Measurements from ENCODE around the gene STK32C. TPM values are rescaled to one million over a fixed set of nuclear protein-coding genes. Genes with fewer than 3 reads are reported as not detected.
"Not testable (repeated sequence)": the region's sequence is repeated elsewhere in the genome, so short reads cannot be mapped to it uniquely, and the experiment has no call there.

The STK32C gene
- total RNA-seq, 1 donor from 2014 or later, result 12.2 TPM

DNA sequence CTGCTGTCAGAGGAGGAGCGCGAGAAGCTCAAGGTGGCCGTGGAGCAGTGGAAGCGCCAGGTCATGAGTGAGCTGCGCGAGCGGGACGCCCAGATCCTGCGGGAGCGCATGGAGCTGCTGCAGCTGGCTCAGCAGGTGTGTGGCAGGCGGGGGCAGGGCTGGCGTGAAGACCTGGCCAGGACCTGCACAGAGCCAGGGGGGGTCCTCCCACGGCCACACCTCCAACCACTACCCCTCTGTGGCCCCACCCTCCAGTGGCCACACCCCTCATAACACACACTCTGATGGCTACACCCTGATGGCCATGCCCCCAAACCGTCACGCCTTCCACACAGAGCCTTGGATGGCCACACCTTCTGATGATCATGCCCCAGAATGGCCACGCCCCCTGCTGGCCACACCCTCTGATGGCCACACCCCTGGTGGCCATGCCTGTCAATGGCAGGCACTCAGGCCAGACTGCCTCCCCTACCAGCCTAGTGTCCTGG, 144.4 kb downstream of the STK32C start:
- TF ChIP-seq, protein P1, sequence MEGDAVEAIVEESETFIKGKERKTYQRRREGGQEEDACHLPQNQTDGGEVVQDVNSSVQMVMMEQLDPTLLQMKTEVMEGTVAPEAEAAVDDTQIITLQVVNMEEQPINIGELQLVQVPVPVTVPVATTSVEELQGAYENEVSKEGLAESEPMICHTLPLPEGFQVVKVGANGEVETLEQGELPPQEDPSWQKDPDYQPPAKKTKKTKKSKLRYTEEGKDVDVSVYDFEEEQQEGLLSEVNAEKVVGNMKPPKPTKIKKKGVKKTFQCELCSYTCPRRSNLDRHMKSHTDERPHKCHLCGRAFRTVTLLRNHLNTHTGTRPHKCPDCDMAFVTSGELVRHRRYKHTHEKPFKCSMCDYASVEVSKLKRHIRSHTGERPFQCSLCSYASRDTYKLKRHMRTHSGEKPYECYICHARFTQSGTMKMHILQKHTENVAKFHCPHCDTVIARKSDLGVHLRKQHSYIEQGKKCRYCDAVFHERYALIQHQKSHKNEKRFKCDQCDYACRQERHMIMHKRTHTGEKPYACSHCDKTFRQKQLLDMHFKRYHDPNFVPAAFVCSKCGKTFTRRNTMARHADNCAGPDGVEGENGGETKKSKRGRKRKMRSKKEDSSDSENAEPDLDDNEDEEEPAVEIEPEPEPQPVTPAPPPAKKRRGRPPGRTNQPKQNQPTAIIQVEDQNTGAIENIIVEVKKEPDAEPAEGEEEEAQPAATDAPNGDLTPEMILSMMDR (IDR thresholded peaks at IDR 0.05; ENCODE audit: insufficient read depth, low read length, poor library complexity, severe bottlenecking), result no peak
- DNase-seq (ENCODE audit: low read depth), result no peak
- H3K4me3 ChIP-seq (ENCODE audit: low read depth, low read length), result no peak overlapping the region
- H3K36me3 ChIP-seq (ENCODE audit: control insufficient read depth, insufficient read depth, low read length), result no peaks in the 10 kb centered on the region
- peaks cover 24% of the 10 kb centered on the region for H3K27me3 ChIP-seq (ENCODE audit: control insufficient read depth, insufficient read depth, low read length)

DNA sequence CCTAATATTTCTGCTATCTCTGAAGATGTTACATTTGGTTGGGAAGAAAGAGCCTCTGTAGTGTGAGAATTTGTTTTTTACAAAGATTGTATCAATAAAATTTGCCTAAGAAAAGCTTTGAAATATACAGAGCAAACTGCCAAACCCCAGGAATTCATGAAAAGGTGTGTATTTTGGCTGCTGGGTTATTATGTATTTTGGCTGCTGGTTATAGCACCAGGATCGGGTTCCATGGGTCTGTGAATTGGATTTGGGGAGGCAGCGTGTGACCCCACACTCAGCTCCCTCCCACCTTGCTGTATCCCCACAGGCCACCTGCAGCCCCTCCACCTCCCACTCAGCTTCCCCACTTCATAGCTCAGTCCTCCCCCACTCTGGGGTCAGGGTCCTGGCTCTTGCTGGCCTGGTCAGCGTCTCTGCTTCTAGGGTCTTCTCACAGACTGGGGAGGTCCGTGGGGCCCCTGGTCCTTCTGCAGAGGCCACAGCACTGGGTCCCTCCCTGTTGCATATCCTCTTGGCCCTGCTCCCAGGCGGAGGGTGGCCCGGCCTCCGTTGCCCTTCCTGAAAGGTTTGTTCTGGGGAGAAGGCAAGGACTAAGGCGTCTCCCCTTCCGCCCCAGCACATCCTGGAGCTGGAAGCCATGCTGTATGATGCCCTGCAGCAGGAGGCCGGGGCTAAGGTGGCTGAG, 145.0 kb downstream of the STK32C start:
- DNase-seq (ENCODE audit: low read depth), result no peak
- Histone ChIP-seq H3K27me3 (ENCODE audit: control insufficient read depth, insufficient read depth, low read length) (peaks cover 24% of the 10 kb centered on the region), H3K36me3 (ENCODE audit: control insufficient read depth, insufficient read depth, low read length) (no peaks in the 10 kb centered on the region), H3K4me3 (ENCODE audit: low read depth, low read length) (no peak overlapping the region)
- TF ChIP-seq, protein P1 (IDR thresholded peaks at IDR 0.05; ENCODE audit: insufficient read depth, low read length, poor library complexity, severe bottlenecking), result no peak

DNA sequence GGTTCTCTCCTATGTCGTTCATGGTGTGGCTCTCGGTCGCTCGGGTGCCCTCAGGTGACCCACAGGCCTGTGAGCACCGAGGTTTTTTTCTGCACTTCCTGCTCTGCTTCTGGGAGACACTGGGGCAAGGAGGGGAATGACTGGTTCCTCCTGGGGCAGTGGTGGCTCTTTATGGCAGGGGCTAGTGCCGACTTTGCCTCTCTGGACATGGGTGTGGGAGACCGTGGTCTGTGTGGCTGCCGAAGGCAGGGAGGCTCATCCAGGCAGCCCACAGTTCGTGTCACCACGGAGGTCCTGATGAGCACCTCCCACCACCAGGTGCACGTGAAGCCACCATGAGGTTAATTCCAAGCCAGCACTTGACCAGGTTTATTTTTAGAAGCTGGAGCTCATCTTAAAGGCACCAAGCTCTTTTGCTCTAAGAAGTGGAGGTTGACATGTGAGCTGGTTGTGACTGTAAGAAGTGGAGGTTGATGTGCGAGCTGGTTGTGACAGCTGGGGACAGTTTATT, 145.7 kb downstream of the STK32C start:
- TF ChIP-seq, protein P1 (IDR thresholded peaks at IDR 0.05; ENCODE audit: insufficient read depth, low read length, poor library complexity, severe bottlenecking), result no peak
- Histone ChIP-seq H3K4me3 (ENCODE audit: low read depth, low read length) (no peak overlapping the region), H3K27me3 (ENCODE audit: control insufficient read depth, insufficient read depth, low read length) (peaks cover 24% of the 10 kb centered on the region), H3K36me3 (ENCODE audit: control insufficient read depth, insufficient read depth, low read length) (no peaks in the 10 kb centered on the region)
- DNase-seq (ENCODE audit: low read depth), result no peak

DNA sequence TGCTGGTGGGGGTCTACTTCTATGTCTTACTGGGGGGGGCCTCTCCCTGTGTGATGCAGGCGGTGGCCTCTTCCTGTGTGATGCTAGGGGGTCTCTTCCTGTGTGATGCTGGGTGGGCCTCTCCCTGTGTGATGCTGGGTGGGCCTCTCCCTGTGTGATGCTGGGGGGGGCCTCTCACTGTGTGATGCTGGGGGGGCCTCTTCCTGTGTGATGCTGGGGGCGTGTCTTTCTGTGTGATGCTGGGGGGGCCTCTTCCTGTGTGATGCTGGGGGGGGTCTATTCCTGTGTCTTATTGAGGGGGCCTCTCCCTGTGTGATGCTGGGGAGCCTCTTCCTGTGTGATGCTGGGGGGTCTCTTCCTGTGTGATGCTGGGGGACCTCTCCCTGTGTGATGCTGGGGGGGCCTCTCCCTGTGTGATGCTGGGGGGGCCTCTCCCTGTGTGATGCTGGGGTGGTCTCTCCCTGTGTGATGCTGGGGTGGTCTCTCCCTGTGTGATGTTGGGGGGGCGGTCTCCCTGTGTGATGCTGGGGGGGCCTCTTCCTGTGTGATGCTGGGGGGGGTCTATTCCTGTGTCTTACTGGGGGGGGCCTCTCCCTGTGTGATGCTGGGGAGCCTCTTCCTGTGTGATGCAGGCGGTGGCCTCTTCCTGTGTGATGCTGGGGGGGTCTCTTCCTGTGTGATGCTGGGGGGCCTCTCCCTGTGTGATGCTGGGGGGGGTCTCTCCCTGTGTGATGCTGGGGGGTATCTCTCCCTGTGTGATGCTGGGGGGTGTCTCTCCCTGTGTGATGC, 146.7 kb downstream of the STK32C start:
- not testable (repeated sequence) for DNase-seq (ENCODE audit: low read depth); H3K36me3 ChIP-seq (ENCODE audit: control insufficient read depth, insufficient read depth, low read length); H3K4me3 ChIP-seq (ENCODE audit: low read depth, low read length)
- H3K27me3 ChIP-seq (ENCODE audit: control insufficient read depth, insufficient read depth, low read length), result peaks cover 24% of the 10 kb centered on the region

DNA sequence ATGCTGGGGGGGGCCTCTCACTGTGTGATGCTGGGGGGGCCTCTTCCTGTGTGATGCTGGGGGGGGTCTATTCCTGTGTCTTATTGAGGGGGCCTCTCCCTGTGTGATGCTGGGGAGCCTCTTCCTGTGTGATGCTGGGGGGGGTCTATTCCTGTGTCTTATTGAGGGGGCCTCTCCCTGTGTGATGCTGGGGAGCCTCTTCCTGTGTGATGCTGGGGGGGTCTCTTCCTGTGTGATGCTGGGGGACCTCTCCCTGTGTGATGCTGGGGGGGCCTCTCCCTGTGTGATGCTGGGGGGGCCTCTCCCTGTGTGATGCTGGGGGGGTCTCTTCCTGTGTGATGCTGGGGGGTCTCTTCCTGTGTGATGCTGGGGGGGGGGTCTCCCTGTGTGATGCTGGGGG, 147.5 kb downstream of the STK32C start:
- H3K27me3 ChIP-seq (ENCODE audit: control insufficient read depth, insufficient read depth, low read length), result peaks cover 24% of the 10 kb centered on the region
- not testable (repeated sequence) for H3K36me3 ChIP-seq (ENCODE audit: control insufficient read depth, insufficient read depth, low read length); DNase-seq (ENCODE audit: low read depth); H3K4me3 ChIP-seq (ENCODE audit: low read depth, low read length)

DNA sequence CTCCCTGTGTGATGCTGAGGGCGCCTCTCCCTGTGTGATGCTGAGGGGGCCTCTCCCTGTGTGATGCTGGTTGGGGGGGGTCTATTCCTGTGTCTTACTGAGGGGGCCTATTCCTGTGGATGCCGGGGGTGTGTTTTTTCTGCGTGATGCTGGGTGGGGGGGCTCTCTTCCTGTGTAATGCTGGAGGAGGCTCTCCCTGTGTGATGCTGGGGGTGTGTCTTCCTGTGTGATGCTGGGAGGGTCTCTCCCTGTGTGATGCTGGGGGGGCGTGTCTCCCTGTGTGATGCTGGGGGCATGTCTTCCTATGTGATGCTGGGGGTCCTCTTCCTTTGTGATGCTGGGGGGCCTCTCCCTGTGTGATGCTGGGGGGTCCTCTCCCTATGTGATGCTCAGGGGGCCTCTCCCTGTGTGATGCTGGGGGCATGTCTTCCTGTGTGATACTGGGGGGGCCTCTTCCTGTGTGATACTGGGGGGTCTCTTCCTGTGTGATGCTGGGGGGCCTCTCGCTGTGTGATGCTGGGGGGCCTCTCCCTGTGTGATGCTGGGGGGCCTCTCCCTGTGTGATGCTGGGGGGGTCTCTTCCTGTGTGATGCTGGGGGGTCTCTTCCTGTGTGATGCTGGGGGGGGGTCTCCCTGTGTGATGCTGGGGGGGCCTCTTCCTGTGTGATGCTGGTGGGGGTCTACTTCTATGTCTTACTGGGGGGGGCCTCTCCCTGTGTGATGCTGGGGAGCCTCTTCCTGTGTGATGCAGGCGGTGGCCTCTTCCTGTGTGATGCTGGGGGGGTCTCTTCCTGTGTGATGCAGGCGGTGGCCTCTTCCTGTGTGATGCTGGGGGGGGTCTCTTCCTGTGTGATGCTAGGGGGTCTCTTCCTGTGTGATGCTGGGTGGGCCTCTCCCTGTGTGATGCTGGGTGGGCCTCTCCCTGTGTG, 148.2 kb downstream of the STK32C start:
- not testable (repeated sequence) for H3K4me3 ChIP-seq (ENCODE audit: low read depth, low read length); H3K36me3 ChIP-seq (ENCODE audit: control insufficient read depth, insufficient read depth, low read length); DNase-seq (ENCODE audit: low read depth)
- H3K27me3 ChIP-seq (ENCODE audit: control insufficient read depth, insufficient read depth, low read length), result peaks cover 18% of the 10 kb centered on the region

DNA sequence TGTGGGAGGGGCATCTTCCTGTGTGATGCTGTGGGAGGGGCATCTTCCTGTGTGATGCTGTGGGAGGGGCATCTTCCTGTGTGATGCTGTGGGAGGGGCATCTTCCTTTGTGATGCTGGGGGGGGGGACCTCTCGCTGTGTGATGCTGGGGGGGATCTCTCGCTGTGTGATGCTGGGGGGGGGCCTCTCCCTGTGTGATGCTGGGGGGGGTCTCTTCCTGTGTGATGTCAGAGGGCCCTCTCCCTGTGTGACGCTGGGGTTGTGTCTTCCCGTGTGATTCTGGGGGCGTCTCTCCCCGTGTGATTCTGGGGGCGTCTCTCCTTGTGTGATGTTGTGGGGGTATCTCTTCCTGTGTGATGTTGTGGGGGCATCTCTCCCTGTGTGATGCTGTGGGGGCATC, 148.9 kb downstream of the STK32C start:
- no peak overlapping the region for H3K4me3 ChIP-seq (ENCODE audit: low read depth, low read length)
- TF ChIP-seq, protein P1 (IDR thresholded peaks at IDR 0.05; ENCODE audit: insufficient read depth, low read length, poor library complexity, severe bottlenecking), result no peak
- H3K36me3 ChIP-seq (ENCODE audit: control insufficient read depth, insufficient read depth, low read length), result no peaks in the 10 kb centered on the region
- H3K27me3 ChIP-seq (ENCODE audit: control insufficient read depth, insufficient read depth, low read length), result peaks cover 12% of the 10 kb centered on the region
- no peak for DNase-seq (ENCODE audit: low read depth)

Measured in kidney epithelial cell (primary cell).